GM12801 (cell line): Measurements from ENCODE around the gene SLC2A5.
A peak's percentile ranks its signal among the peaks of the same experiment; 100 is the strongest.

Source experiments
- CTCF ChIP-seq: IDR thresholded peaks from one replicate; pipeline ENCODE4 v1.5.1; 2011; ENCODE audit warnings: control low read depth; ENCODE audit not compliant: insufficient read length; ENCODE audit errors: extremely low read depth

Gene SLC2A5

GRCh38 chr1:9010781-9011323 is 58.6 kb downstream of the SLC2A5 start:
- no peak for TF ChIP-seq CTCF

GRCh38 chr1:9009438-9010370 is 59.7 kb downstream of the SLC2A5 start:
- TF ChIP-seq CTCF: no peak

- TF ChIP-seq CTCF: no peak
Measured at GRCh38 chr1:9008236-9008635, 61.2 kb downstream of the SLC2A5 start.

- no peak for TF ChIP-seq CTCF
Measured at GRCh38 chr1:9006956-9007615, 62.3 kb downstream of the SLC2A5 start.

DNA sequence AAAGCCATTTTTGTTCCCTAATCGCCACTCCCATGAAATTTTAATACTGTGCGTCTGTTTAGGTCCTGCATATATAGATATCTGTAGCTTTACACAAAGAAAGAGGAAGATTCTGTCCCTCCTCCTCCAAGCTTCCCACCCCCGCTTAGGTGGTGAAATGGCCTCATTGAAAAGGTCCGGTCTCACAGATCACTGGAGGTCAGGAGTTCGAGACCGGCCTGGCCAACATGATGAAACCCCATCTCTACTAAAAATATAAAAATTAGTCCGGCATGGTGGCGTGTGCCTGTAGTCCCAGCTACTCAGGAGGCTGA is 64.1 kb downstream of the SLC2A5 start:
- no peak for TF ChIP-seq CTCF

- TF ChIP-seq CTCF: peak; percentile 58
Measured at GRCh38 chr1:9004700-9005394, 64.6 kb downstream of the SLC2A5 start.
